HL-60/S4 treated with phorbol 12-myristate 13-acetate at 8.2 ng/mL for 4 days and 3 days (cell line): Measurements from ENCODE around the gene ACOXL.

ENCODE experiments used
- in situ Hi-C: fragments of 300-500 bp; cut with MboI; formaldehyde crosslinking; loops from 2 replicates; pipeline ENCODE4 v1.15.0; 2022; ENCODE audit warnings: low sequenced_read_pairs

The ACOXL gene

DNA sequence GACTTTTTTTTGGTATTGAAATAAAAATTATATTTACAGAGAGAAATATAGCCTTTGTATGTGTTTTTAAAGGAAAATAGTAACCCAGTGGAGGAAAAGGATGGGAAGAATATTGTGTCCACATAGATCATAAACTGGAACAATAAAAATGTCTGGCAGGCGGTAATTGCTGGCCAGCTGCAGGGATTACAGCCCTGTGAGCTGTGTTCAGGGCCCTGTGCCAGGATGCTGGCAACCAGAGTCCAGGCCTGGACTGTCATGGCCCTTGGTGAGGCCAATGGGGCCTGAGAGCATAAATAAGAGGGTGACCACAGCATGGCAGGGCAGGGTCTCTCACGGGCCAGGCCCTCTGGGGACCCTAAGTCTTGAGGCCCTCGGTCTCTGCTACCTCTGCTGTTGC, 171.2 kb downstream of the ACOXL start:
- in situ Hi-C loops = no loop called here

- in situ Hi-C loops = no loop called here
These were observed 171.9 kb downstream of the ACOXL start for GRCh38 chr2:110904116-110904778.

GRCh38 chr2:110904779-110905148, 172.4 kb downstream of the ACOXL start:
- in situ Hi-C loops = no loop called here

- in situ Hi-C loops = no loop called here
These were observed 172.8 kb downstream of the ACOXL start for GRCh38 chr2:110905217-110905616.

DNA sequence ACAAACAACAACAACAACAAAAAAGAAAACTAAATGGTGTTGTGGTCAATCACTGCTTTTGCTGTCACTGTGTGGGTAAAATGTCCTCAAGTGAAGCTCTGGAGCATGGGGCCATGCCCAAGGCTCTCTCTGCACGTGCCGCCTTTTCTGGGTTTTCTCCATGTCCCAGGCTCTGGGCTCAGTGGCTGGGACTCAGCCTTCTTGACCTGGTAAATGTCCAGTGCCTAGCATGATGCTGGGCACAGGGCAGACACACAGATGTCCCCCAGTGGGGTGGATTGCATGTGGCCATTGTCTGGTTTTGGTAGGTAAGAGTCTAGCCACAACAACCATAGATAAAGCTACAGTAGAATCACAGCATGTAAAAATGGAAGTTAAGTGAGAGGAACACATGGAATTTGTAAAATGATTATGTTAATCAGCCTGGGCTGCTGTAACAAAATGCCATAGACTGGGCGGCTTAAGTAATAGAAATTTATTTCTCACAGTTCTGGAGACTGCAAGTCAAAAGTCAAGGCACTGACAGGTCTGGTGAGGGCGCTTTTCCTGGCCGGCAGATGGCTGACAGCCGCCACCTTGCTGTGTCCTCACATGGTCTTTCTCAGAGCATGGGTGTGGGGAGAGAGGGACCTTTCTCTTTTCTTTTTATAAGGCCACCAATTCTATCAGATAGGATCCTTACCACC, 174.4 kb downstream of the ACOXL start:
- in situ Hi-C loops = no loop called here

- in situ Hi-C loops = no loop called here
These were observed 177.1 kb downstream of the ACOXL start for GRCh38 chr2:110909501-110909900.

GRCh38 chr2:110910423-110910822, 178.1 kb downstream of the ACOXL start:
- in situ Hi-C loops = no loop called here

DNA sequence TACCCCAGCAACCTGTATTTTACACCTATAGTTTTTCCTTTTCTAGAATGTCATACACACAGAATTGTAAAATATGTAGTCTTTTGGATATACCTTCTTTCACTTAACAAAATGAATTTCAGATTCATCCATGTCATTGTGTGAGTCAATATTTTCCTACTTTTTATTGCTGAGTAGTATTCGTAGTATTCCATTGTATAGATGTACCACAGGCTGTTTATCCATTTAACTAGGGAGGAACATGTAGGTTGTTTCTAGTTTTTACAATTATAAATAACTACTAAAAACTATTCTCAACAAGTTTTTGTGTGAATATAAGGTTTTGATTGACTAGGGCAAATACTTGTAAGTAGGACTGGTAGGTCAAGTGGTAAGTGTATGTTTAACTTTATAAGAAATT, 187.4 kb downstream of the ACOXL start:
- in situ Hi-C loops = no loop called here

GRCh38 chr2:110925479-110925878, 193.1 kb downstream of the ACOXL start:
- in situ Hi-C loops = no loop called here

DNA sequence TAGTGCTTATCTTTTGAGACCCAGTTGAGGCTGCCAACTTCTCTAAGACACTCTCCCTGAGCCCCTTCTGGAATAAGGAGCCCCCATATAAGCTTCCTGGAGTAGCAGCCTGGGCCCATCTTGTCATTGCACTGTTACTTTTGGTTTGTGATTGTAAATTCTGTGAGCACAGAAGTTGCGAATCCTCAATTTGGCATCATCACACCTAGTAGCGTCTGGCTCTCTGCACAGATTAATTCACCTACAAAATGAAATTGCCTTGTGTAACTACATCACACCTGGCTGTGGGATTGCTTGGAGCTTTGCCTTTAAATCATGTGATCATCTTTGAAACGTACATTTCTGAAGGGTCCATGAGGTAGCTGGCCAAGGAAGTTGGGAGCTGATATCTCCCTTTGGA, 195.2 kb downstream of the ACOXL start:
- in situ Hi-C loops = no loop called here

- in situ Hi-C loops = no loop called here
These were observed 197.2 kb downstream of the ACOXL start for GRCh38 chr2:110929528-110929927.

- in situ Hi-C loops = no loop called here
These were observed 199.3 kb downstream of the ACOXL start for GRCh38 chr2:110931648-110932047.

GRCh38 chr2:110933420-110933819, 201.0 kb downstream of the ACOXL start:
- in situ Hi-C loops = no loop called here

DNA sequence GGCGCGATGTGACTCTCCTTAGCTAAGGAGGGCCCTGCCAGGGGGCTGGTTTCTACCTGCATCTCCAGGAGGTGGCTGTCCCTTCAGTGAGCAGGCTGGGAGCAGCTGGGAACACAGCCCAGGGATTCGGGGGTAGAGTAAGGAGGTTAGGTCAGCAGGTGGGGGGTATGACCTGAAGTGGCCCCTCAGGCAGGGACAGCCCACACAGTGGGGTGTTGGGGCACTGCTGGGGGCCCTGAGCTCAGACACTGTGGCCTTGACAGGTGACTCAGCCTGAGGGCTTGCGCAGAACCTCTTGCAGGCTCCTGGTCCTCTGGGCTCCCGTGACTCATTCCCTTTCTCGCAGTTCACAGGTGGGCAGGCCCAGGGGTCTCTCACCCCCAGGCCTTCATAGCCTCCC, 202.6 kb downstream of the ACOXL start:
- in situ Hi-C loops = no loop called here

GRCh38 chr2:110940376-110940910, 208.1 kb downstream of the ACOXL start:
- in situ Hi-C loops = no loop called here

GRCh38 chr2:110941226-110941625, 208.9 kb downstream of the ACOXL start:
- in situ Hi-C loops = no loop called here

GRCh38 chr2:110943070-110943634, 210.8 kb downstream of the ACOXL start:
- in situ Hi-C loops = no loop called here

GRCh38 chr2:110946902-110947301, 214.5 kb downstream of the ACOXL start:
- in situ Hi-C loops = no loop called here

- in situ Hi-C loops = no loop called here
These were observed 215.8 kb downstream of the ACOXL start for GRCh38 chr2:110948027-110948674.

DNA sequence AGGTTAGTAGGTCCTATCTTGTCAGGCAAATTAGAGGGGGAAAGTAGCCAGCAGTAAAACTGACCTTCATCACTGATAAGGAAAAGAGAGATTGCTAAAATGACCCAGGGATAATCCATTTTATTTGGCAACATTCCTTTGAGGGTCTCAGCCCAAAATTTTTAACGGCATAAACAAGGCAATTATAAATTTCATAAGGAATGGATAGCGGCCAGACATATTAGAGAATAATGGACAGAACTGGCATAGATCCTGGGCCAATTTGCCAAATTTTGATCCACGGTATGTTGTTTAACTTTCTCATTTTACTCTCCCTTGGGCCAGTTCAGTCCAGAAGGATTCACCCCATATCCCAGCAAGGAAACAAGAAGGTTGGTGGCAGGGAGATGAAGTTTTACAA, 217.9 kb downstream of the ACOXL start:
- in situ Hi-C loops = no loop called here

GRCh38 chr2:110955045-110955444, 222.7 kb downstream of the ACOXL start:
- in situ Hi-C loops = no loop called here

DNA sequence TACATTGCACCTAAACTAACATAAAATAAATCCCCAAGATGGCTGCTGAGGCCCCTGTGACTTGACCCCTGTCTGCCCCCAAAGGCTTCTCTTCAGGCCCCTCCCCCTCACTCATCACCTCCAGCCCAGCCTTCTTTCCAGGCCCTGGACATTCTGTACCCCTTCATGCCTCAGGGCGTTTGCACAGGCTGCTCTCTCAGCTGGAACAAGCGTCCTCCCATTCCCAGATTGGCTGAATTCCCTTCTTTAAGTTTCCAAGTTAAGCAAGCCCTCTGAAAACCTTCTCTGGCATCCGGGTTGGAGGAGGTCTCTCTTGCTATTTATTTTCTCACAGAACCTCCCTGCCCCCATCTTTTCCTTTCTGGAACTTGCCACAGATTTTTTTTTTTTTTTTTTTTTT, 223.2 kb downstream of the ACOXL start:
- in situ Hi-C loops = no loop called here
